Epidermal melanocyte (primary cell): ENCODE data around the gene IL1RN.

Experiments used
- DNase-seq: peaks from one replicate; pipeline ENCODE4 v3.0.0; 2011; ENCODE audit warnings: low spot score; ENCODE audit not compliant: insufficient read length

The IL1RN gene

GRCh38 chr2:113156278-113157117 is 29.1 kb downstream of the IL1RN start:
- no peak for DNase-seq

- no peak for DNase-seq
These were observed 29.9 kb downstream of the IL1RN start for GRCh38 chr2:113157118-113157896.

GRCh38 chr2:113157897-113158753 is 30.7 kb downstream of the IL1RN start:
- no peak for DNase-seq

- DNase-seq, result no peak
These were observed 31.6 kb downstream of the IL1RN start for GRCh38 chr2:113158884-113159553.

GRCh38 chr2:113160248-113160647 is 32.9 kb downstream of the IL1RN start:
- no peak for DNase-seq

- no peak for DNase-seq
These were observed 33.6 kb downstream of the IL1RN start for GRCh38 chr2:113160962-113161361.

- DNase-seq, result no peak
These were observed 34.8 kb downstream of the IL1RN start for GRCh38 chr2:113162173-113162572.

- no peak for DNase-seq
These were observed 35.5 kb downstream of the IL1RN start for GRCh38 chr2:113162869-113163268.

GRCh38 chr2:113164215-113164929 is 37.0 kb downstream of the IL1RN start:
- no peak for DNase-seq

- DNase-seq, result no peak
These were observed 37.7 kb downstream of the IL1RN start for GRCh38 chr2:113164930-113165585.

- DNase-seq, result no peak
These were observed 38.8 kb downstream of the IL1RN start for GRCh38 chr2:113166187-113166645.

GRCh38 chr2:113167115-113167932 is 39.9 kb downstream of the IL1RN start:
- DNase-seq, result peak; percentile 7

- DNase-seq, result no peak
These were observed 40.6 kb downstream of the IL1RN start for GRCh38 chr2:113167962-113168340.

GRCh38 chr2:113169002-113169530 is 41.7 kb downstream of the IL1RN start:
- DNase-seq, result no peak

- DNase-seq, result no peak
These were observed 42.2 kb downstream of the IL1RN start for GRCh38 chr2:113169586-113169985.

- no peak for DNase-seq
These were observed 44.1 kb downstream of the IL1RN start for GRCh38 chr2:113171334-113172075.

GRCh38 chr2:113172721-113173541 is 45.5 kb downstream of the IL1RN start:
- DNase-seq, result no peak
